Neural cell (in vitro differentiated cells): ENCODE measurements around the gene C14orf180. TPM values are rescaled to one million over a fixed set of nuclear protein-coding genes. Genes with fewer than 3 reads are reported as not detected.

Experiments used
- H2AFZ ChIP-seq: fragments of 200-600, 300-800 bp; sonication (generic), shearing (Covaris generic); 2 replicates; pipeline ENCODE4 v1.6.0; 2014; ENCODE audit warnings: low read depth, mild to moderate bottlenecking, antibody characterized with exemption, low read length, moderate library complexity
- H3F3A ChIP-seq: fragments of 200-600 bp; shearing (Covaris generic); 2 replicates; pipeline ENCODE4 v1.6.1; 2016; ENCODE audit warnings: mild to moderate bottlenecking, moderate library complexity, mixed read lengths, antibody characterized with exemption, low read length; ENCODE audit not compliant: insufficient read depth, poor library complexity, severe bottlenecking
- H3K27ac ChIP-seq: fragments of 200-600, 300-800 bp; sonication (generic), shearing (Covaris generic); 2 replicates; pipeline ENCODE4 v1.5.1; 2014; ENCODE audit warnings: mild to moderate bottlenecking, low read length, moderate library complexity
- H3K27me3 ChIP-seq: fragments of 300-800, 200-600 bp; sonication (generic), shearing (Covaris generic); 2 replicates; pipeline ENCODE4 v1.6.0; 2014; ENCODE audit warnings: mild to moderate bottlenecking, low read depth, low read length, moderate library complexity; ENCODE audit not compliant: insufficient read depth
- H3K36me3 ChIP-seq: fragments of 300-800, 200-600 bp; sonication (generic), shearing (Covaris generic); 2 replicates; pipeline ENCODE4 v1.5.1; 2014; ENCODE audit warnings: mild to moderate bottlenecking, antibody characterized with exemption, low read length, moderate library complexity; ENCODE audit not compliant: insufficient read depth
- H3K4me2 ChIP-seq: fragments of 300-800, 200-600 bp; sonication (generic), shearing (Covaris generic); 2 replicates; pipeline ENCODE4 v1.6.0; 2014; ENCODE audit warnings: mild to moderate bottlenecking, low read length
- H3K4me3 ChIP-seq: fragments of 300-800, 200-600 bp; sonication (generic), shearing (Covaris generic); 2 replicates; pipeline ENCODE4 v1.5.1; 2014; ENCODE audit warnings: mild to moderate bottlenecking, low read length, moderate library complexity
- H3K79me2 ChIP-seq: fragments of 200-600 bp; shearing (Covaris generic); replicated peaks from 2 replicates; pipeline ENCODE4 v1.6.0; 2014; ENCODE audit warnings: mild to moderate bottlenecking, low read length, moderate library complexity; ENCODE audit not compliant: insufficient read depth
- H3K9ac ChIP-seq: fragments of 300-800, 200-600 bp; sonication (generic), shearing (Covaris generic); 2 replicates; pipeline ENCODE4 v1.6.1; 2016; ENCODE audit warnings: mild to moderate bottlenecking, low read length, mixed read lengths
- H3K9me2 ChIP-seq: fragments of 200-600 bp; shearing (Covaris generic); 2 replicates; pipeline ENCODE4 v1.6.1; 2016; ENCODE audit warnings: mild to moderate bottlenecking, low read length, mixed read lengths; ENCODE audit not compliant: insufficient read depth
- H3K9me3 ChIP-seq: fragments of 200-600, 300-800 bp; sonication (generic), shearing (Covaris generic); 2 replicates; pipeline ENCODE4 v1.6.1; 2016; ENCODE audit warnings: mild to moderate bottlenecking, mixed run types, low read length, moderate library complexity, mixed read lengths
- H4K20me1 ChIP-seq: fragments of 200-600 bp; shearing (Covaris generic); 2 replicates; pipeline ENCODE4 v1.6.1; 2016; ENCODE audit warnings: mild to moderate bottlenecking, mixed run types; ENCODE audit not compliant: insufficient read depth
- EP300 ChIP-seq: fragments of 450-650 bp; conservative IDR thresholded peaks from 2 replicates; pipeline ENCODE4 v1.6.1; 2014; ENCODE audit warnings: antibody characterized with exemption, mild to moderate bottlenecking, moderate library complexity; ENCODE audit not compliant: poor library complexity, severe bottlenecking
- EZH2 ChIP-seq: fragments of 200-600, 300-800 bp; shearing (Covaris generic), sonication (generic); IDR thresholded peaks from 2 replicates; pipeline ENCODE4 v1.6.1; 2014; ENCODE audit warnings: antibody characterized with exemption, low read length, borderline replicate concordance, mild to moderate bottlenecking; ENCODE audit not compliant: insufficient read depth, poor library complexity, severe bottlenecking
- MXI1 ChIP-seq: fragments of 450-650 bp; conservative IDR thresholded peaks from 2 replicates; pipeline ENCODE4 v1.6.1; 2014; ENCODE audit warnings: antibody characterized with exemption, mild to moderate bottlenecking; ENCODE audit not compliant: poor library complexity, severe bottlenecking
- POLR2AphosphoS5 ChIP-seq: IDR thresholded peaks from 2 replicates; pipeline ENCODE4 v1.6.1; 2012
- RAD21 ChIP-seq: fragments of 450-650 bp; conservative IDR thresholded peaks from 2 replicates; pipeline ENCODE4 v1.6.1; 2014; ENCODE audit warnings: antibody characterized with exemption, mild to moderate bottlenecking, moderate library complexity
- SMC3 ChIP-seq: fragments of 450-650 bp; conservative IDR thresholded peaks from 2 replicates; pipeline ENCODE4 v1.6.1; 2014; ENCODE audit warnings: antibody characterized with exemption, mild to moderate bottlenecking, moderate library complexity; ENCODE audit not compliant: poor library complexity
- TAF1 ChIP-seq: IDR thresholded peaks from 2 replicates; pipeline ENCODE4 v1.6.1; 2012; ENCODE audit warnings: low read depth
- polyA plus RNA-seq: library from polyadenylated mRNA; depleted of rRNA; stranded (reverse); fragments of >200 nt; gene quantifications from 2 replicates; pipeline ENCODE4 v1.2.3, GENCODE V29; 2014
- TF ChIP-seq, protein P1 (sequence below): IDR thresholded peaks from 2 replicates; pipeline ENCODE4 v1.6.1; 2012; ENCODE audit warnings: borderline replicate concordance
- TF ChIP-seq, protein P2 (sequence below): fragments of 450-650 bp; IDR thresholded peaks from 2 replicates; pipeline ENCODE4 v1.5.1; 2014; ENCODE audit warnings: antibody characterized with exemption, mild to moderate bottlenecking, moderate library complexity; ENCODE audit not compliant: poor library complexity, severe bottlenecking

Gene C14orf180
- polyA plus RNA-seq, 1 donor from 2014 or later = not detected

DNA sequence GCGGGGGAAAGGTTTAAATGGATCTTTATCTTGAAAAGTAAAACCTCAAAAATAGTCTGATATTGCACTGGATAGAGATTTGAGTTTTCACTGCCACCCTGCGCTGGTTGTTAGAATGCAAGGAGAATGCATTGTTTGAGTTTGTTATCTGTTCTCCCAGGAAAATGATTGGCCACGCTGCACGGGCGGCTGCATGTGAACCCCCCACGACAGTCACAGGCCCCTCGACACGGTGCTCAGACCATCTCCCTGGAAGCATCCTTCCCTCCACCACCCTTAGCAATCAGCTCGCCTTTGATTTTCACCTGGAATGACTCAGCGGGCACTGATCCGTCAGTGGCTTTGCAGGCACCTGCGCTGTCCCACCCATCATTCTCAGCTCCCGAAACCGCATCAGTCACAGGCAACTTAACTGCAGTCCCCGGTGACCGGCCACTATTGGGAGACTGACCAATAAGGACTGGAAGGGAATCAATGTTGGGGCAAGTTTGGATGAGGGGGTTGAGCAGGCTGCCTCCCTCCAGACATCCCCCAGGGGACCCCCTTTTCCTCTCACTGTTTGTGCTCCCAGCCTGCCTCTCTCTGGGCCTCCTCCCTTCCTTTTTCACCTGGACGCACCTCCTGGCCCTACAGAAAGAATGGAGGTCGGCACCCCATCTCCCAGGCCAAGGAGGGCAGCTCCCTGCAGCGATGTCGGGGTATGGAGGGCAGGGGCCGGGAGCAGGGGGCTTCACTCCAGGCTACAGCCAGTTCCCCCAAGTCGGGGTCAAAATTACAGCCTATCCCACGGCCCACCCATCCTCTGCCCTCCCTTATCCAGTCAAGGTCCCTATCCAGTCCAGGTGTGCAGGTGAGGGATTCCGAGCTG is 28.5 kb upstream of the C14orf180 start:
- TF ChIP-seq MXI1 = no peak
- TF ChIP-seq, protein P1, sequence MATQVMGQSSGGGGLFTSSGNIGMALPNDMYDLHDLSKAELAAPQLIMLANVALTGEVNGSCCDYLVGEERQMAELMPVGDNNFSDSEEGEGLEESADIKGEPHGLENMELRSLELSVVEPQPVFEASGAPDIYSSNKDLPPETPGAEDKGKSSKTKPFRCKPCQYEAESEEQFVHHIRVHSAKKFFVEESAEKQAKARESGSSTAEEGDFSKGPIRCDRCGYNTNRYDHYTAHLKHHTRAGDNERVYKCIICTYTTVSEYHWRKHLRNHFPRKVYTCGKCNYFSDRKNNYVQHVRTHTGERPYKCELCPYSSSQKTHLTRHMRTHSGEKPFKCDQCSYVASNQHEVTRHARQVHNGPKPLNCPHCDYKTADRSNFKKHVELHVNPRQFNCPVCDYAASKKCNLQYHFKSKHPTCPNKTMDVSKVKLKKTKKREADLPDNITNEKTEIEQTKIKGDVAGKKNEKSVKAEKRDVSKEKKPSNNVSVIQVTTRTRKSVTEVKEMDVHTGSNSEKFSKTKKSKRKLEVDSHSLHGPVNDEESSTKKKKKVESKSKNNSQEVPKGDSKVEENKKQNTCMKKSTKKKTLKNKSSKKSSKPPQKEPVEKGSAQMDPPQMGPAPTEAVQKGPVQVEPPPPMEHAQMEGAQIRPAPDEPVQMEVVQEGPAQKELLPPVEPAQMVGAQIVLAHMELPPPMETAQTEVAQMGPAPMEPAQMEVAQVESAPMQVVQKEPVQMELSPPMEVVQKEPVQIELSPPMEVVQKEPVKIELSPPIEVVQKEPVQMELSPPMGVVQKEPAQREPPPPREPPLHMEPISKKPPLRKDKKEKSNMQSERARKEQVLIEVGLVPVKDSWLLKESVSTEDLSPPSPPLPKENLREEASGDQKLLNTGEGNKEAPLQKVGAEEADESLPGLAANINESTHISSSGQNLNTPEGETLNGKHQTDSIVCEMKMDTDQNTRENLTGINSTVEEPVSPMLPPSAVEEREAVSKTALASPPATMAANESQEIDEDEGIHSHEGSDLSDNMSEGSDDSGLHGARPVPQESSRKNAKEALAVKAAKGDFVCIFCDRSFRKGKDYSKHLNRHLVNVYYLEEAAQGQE = no peak
- H3K27ac ChIP-seq = no peak overlapping the region

DNA sequence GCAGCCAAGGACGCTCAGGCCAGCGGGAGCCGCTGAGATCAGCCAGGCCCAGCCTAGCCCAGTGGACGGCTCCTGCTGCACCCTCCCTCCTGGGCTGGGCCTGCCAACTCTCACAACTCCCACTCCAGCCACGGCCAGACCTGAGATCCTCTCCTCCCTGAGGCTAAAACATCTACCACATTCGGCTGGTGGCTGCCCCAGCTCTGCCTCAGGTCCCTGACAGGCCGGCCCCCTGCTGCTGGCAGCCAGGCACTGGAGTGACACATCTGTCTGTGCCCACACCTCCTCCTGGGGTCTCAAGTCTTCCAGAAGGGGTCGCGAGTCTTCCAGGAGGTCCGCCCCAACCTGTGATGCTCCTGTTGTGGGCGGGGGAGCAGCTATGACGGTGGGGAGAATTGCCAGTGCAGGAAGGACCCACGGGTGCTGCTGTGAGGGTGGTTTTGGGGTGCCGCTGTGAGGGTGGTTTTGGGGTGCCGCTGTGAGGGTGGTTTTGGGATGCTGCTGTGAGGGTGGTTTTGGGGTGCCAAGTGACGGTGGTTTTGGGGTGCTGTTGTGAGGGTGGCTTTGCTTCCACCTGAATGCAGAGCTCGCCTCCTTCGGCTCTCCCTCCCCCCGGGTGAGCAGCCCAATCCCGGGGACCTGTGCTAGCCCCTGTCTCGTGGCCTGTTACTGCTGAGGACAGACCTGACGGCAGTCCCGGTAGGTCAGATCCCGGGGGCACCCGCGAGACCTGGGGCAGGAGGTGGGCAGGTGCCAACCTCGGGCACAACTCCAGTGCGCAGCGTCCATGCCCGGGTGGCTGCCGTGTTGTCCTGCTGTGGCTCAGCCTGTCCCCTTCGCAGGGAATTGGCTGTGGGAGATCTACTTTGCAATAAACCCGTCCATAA is 27.5 kb upstream of the C14orf180 start:
- no peaks in the 10 kb centered on the region for H3F3A ChIP-seq
- H3K27me3 ChIP-seq = no peaks in the 10 kb centered on the region
- no peaks in the 10 kb centered on the region for H3K9me3 ChIP-seq
- H3K27ac ChIP-seq = no peak overlapping the region
- no peaks in the 10 kb centered on the region for H3K9me2 ChIP-seq
- no peaks in the 10 kb centered on the region for H3K36me3 ChIP-seq
- TF ChIP-seq POLR2AphosphoS5 = no peak
- TF ChIP-seq EZH2 = no peak
- no peak for TF ChIP-seq RAD21
- TF ChIP-seq, protein P1 = no peak
- TF ChIP-seq MXI1 = no peak
- no peak for TF ChIP-seq TAF1
- no peak for TF ChIP-seq SMC3
- no peak for TF ChIP-seq EP300
- TF ChIP-seq, protein P2, sequence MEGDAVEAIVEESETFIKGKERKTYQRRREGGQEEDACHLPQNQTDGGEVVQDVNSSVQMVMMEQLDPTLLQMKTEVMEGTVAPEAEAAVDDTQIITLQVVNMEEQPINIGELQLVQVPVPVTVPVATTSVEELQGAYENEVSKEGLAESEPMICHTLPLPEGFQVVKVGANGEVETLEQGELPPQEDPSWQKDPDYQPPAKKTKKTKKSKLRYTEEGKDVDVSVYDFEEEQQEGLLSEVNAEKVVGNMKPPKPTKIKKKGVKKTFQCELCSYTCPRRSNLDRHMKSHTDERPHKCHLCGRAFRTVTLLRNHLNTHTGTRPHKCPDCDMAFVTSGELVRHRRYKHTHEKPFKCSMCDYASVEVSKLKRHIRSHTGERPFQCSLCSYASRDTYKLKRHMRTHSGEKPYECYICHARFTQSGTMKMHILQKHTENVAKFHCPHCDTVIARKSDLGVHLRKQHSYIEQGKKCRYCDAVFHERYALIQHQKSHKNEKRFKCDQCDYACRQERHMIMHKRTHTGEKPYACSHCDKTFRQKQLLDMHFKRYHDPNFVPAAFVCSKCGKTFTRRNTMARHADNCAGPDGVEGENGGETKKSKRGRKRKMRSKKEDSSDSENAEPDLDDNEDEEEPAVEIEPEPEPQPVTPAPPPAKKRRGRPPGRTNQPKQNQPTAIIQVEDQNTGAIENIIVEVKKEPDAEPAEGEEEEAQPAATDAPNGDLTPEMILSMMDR = no peak
- H4K20me1 ChIP-seq = no peaks in the 10 kb centered on the region
- no peak overlapping the region for H3K9ac ChIP-seq
- H3K4me3 ChIP-seq = no peak overlapping the region
- no peak overlapping the region for H2AFZ ChIP-seq
- H3K79me2 ChIP-seq = no peaks in the 10 kb centered on the region
- H3K4me2 ChIP-seq = no peak overlapping the region

More for the DNA sequence above, 28.5 kb upstream of the C14orf180 start:
- Histone ChIP-seq H3K9me3 (no peaks in the 10 kb centered on the region), H3K9ac (no peak overlapping the region), H3K27me3 (no peaks in the 10 kb centered on the region), H3F3A (no peaks in the 10 kb centered on the region), H2AFZ (no peak overlapping the region), H3K4me2 (no peak overlapping the region), H4K20me1 (no peaks in the 10 kb centered on the region), H3K9me2 (no peaks in the 10 kb centered on the region), H3K36me3 (no peaks in the 10 kb centered on the region), H3K79me2 (no peaks in the 10 kb centered on the region), H3K4me3 (no peak overlapping the region)
